ENCODE data around the gene RTF2. TPM values are rescaled to one million over a fixed set of nuclear protein-coding genes. Genes with fewer than 3 reads are reported as not detected.

Gene RTF2
- total RNA-seq, 6 donors from 2014 or later = 35.6 to 87.8 (median 63.5) TPM

DNA sequence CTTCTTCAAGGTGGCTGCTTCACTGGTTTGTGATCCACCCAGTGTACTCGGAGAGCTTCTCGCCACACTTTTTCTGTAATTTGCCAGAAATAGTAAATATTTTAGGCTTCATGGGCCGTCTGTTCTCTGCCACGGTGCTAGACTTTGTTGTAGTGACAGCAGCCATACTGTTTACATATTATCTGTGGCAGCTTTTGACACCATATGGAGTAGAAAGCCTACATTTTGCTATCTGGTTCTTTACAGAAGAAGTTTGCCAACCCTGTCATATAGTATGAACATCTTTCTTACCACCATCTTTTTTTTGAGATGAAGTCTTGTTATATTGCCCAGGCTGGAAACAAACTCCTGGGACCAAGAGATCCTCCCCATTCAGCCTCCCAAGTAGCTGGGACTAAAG, 97.1 kb downstream of the RTF2 start:
- Histone ChIP-seq H3K27me3 (no peaks in the 10 kb centered on the region), H3K36me3 (no peaks in the 10 kb centered on the region), H3K4me3 (no peak overlapping the region), H3K27ac (no peak overlapping the region), H3K4me1 (no peaks in the 10 kb centered on the region), H3K9me3 (no peaks in the 10 kb centered on the region)
- TF ChIP-seq EP300 (IDR thresholded peaks at IDR 0.05) = no peak
- TF ChIP-seq POLR2AphosphoS5 (IDR thresholded peaks at IDR 0.05) = no peak
- TF ChIP-seq, protein P1, sequence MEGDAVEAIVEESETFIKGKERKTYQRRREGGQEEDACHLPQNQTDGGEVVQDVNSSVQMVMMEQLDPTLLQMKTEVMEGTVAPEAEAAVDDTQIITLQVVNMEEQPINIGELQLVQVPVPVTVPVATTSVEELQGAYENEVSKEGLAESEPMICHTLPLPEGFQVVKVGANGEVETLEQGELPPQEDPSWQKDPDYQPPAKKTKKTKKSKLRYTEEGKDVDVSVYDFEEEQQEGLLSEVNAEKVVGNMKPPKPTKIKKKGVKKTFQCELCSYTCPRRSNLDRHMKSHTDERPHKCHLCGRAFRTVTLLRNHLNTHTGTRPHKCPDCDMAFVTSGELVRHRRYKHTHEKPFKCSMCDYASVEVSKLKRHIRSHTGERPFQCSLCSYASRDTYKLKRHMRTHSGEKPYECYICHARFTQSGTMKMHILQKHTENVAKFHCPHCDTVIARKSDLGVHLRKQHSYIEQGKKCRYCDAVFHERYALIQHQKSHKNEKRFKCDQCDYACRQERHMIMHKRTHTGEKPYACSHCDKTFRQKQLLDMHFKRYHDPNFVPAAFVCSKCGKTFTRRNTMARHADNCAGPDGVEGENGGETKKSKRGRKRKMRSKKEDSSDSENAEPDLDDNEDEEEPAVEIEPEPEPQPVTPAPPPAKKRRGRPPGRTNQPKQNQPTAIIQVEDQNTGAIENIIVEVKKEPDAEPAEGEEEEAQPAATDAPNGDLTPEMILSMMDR (IDR thresholded peaks at IDR 0.05) = no peak
- no peak for TF ChIP-seq POLR2A (IDR thresholded peaks at IDR 0.05)
- WGBS, 2 donors = 73 to 80% methylated on average over 4 of the region's 4 CpGs
- no peak for DNase-seq
- ATAC-seq (ENCODE audit: low FRiP score in 2 of 2) = no peak

DNA sequence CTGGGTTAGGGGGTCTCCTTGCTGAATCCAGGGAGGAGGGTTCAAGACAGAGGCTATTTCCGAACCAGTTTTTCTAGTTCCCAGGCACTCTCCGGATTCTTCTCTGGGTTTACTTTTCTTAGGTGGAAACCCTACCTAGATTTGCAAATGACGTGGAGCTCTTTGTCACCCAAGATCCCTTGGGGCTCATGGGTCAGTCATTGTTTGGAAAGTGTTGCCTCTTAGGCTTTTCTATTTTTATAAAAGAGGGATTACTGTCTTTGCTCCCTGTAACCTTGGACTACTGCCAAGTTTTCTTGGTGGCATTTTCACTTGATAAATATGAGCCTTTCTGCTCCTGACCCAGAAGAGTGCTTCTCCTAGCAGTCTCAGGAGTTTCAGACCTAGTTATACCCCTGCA, 98.2 kb downstream of the RTF2 start:
- H3K27me3 ChIP-seq = no peaks in the 10 kb centered on the region
- ATAC-seq (ENCODE audit: low FRiP score in 2 of 2) (no peak), DNase-seq (no peak)
- H3K4me1 ChIP-seq = no peaks in the 10 kb centered on the region
- H3K27ac ChIP-seq = no peak overlapping the region
- H3K36me3 ChIP-seq = no peaks in the 10 kb centered on the region
- TF ChIP-seq, protein P1 (IDR thresholded peaks at IDR 0.05) = no peak
- TF ChIP-seq EP300 (IDR thresholded peaks at IDR 0.05) (no peak), POLR2A (IDR thresholded peaks at IDR 0.05) (no peak), POLR2AphosphoS5 (IDR thresholded peaks at IDR 0.05) (no peak)
- WGBS, 2 donors = 49 to 52% methylated on average over 3 of the region's 3 CpGs
- H3K9me3 ChIP-seq = no peaks in the 10 kb centered on the region
- H3K4me3 ChIP-seq = no peak overlapping the region

Small RNA genes within 50 kb of the gene (small RNA-seq; reads per million reads assigned to genes)
- 0 reads per million in 4 donors for gene RPL39P

Other genes with a start within 250 kb of the RTF2 start
- not detected for gene MC3R, start 219.9 kb upstream of the RTF2 start, total RNA-seq
- 10 to 100 TPM; 15.0 to 41.2 (median 31.6) TPM for gene FAM210B, start 109.7 kb upstream of the RTF2 start, total RNA-seq
- 1 to 10 TPM in 4 of 6 donors, under 1 TPM in 1, not detected in 1; 0.44 to 3.9 (median 3.3) TPM for gene AURKA, start 76.4 kb upstream of the RTF2 start, total RNA-seq
- gene CSTF1, start 76.0 kb upstream of the RTF2 start, total RNA-seq = 10 to 100 TPM in 5 of 6 donors, 1 to 10 TPM in 1; 3.3 to 30.5 (median 22.5) TPM
- gene CASS4, start 56.4 kb upstream of the RTF2 start, total RNA-seq = 10 to 100 TPM; 13.4 to 31.4 (median 19.5) TPM
- 1 to 10 TPM in 2 of 6 donors, under 1 TPM in 2, not detected in 2; 0.47 to 5.2 (median 1.1) TPM for gene FAM209A, start 56.1 kb downstream of the RTF2 start, total RNA-seq
- gene FAM209B, start 64.6 kb downstream of the RTF2 start, total RNA-seq = under 1 TPM in 2 of 6 donors, not detected in 4; 0.64 to 0.89 TPM
- 1 to 10 TPM; 3.0 to 9.4 (median 5.4) TPM for gene TFAP2C, start 160.7 kb downstream of the RTF2 start, total RNA-seq